ENCODE results near the gene MID2.
"Not testable (repeated sequence)": the region's sequence is repeated elsewhere in the genome, so short reads cannot be mapped to it uniquely, and the experiment has no call there.

Gene MID2

DNA sequence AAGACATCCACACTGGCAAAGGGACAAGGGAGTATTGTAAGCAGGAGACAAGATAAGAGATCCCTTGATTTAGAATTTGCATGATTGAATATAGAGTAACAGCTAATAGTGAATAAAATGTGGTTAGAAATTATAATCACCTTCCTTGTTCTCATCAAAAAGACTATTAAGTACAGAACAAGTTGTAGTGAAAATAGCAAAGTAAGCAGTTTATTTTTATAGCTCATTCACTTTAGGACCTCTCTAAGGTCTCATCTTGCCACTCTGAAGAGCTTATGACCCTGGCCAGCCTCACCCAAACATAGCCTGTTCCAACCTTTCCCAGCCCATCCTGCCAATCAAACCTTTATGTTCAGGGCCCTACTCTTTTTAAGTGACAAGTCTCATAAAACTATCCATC is 30.6 kb downstream of the MID2 start:
- no peaks in the 10 kb centered on the region for H3K4me1 ChIP-seq (ENCODE audit: insufficient read depth, low read length, poor library complexity, severe bottlenecking)
- H3K9me2 ChIP-seq (replicated peaks; ENCODE audit: low read depth, low read length), result no peaks in the 10 kb centered on the region
- no peak overlapping the region for H3K9ac ChIP-seq (ENCODE audit: low read depth, low read length, poor library complexity, severe bottlenecking)
- no peaks in the 10 kb centered on the region for H3K79me2 ChIP-seq (ENCODE audit: insufficient read depth, low read length)
- H3K4me3 ChIP-seq (ENCODE audit: low read length, poor library complexity, severe bottlenecking), result no peak overlapping the region
- H3K9me3 ChIP-seq (ENCODE audit: insufficient read depth, low read depth, low read length), result no peaks in the 10 kb centered on the region
- no peaks in the 10 kb centered on the region for H3K27me3 ChIP-seq (ENCODE audit: insufficient read depth, low read length, poor library complexity, severe bottlenecking)
- H3K4me2 ChIP-seq (ENCODE audit: low read depth, low read length, poor library complexity, severe bottlenecking), result no peak overlapping the region
- TF ChIP-seq, protein P1, sequence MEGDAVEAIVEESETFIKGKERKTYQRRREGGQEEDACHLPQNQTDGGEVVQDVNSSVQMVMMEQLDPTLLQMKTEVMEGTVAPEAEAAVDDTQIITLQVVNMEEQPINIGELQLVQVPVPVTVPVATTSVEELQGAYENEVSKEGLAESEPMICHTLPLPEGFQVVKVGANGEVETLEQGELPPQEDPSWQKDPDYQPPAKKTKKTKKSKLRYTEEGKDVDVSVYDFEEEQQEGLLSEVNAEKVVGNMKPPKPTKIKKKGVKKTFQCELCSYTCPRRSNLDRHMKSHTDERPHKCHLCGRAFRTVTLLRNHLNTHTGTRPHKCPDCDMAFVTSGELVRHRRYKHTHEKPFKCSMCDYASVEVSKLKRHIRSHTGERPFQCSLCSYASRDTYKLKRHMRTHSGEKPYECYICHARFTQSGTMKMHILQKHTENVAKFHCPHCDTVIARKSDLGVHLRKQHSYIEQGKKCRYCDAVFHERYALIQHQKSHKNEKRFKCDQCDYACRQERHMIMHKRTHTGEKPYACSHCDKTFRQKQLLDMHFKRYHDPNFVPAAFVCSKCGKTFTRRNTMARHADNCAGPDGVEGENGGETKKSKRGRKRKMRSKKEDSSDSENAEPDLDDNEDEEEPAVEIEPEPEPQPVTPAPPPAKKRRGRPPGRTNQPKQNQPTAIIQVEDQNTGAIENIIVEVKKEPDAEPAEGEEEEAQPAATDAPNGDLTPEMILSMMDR (conservative IDR thresholded peaks at IDR 0.05; ENCODE audit: low read length), result no peak
- TF ChIP-seq EZH2phosphoT487 (IDR thresholded peaks at IDR 0.05; ENCODE audit: borderline replicate concordance), result no peak
- no peaks in the 10 kb centered on the region for H3F3A ChIP-seq (ENCODE audit: low read depth)
- no peaks in the 10 kb centered on the region; the same call in 1 of the 2 replicates for H3K36me3 ChIP-seq (ENCODE audit: insufficient read depth, low read length)
- H4K20me1 ChIP-seq (ENCODE audit: insufficient read depth, low read length, poor library complexity, severe bottlenecking), result no peaks in the 10 kb centered on the region
- no peak overlapping the region for H2AFZ ChIP-seq (ENCODE audit: low read length)

DNA sequence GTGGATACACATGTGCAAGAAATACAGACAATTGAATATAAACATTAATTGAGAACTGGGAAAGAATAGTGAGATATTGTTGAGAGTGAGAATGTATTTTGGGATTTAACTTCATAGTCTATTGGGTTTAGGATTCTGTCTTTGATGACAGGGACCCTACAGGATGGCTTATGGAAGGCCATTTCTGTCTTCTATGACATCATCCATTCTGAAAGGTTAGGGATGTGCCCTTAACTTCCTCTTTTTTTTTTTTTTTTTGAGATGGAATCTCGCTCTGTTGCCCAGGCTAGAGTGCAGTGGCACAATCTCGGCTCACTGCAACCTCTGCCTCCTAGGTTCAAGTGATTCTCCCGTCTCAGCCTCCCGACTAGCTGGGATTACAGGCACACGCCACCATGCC is 31.4 kb downstream of the MID2 start:
- not testable (repeated sequence) for H4K20me1 ChIP-seq (ENCODE audit: insufficient read depth, low read length, poor library complexity, severe bottlenecking); H3K27me3 ChIP-seq (ENCODE audit: insufficient read depth, low read length, poor library complexity, severe bottlenecking); H3K4me2 ChIP-seq (ENCODE audit: low read depth, low read length, poor library complexity, severe bottlenecking); H3K79me2 ChIP-seq (ENCODE audit: insufficient read depth, low read length); H3K9ac ChIP-seq (ENCODE audit: low read depth, low read length, poor library complexity, severe bottlenecking); H3K36me3 ChIP-seq (ENCODE audit: insufficient read depth, low read length); H3K4me1 ChIP-seq (ENCODE audit: insufficient read depth, low read length, poor library complexity, severe bottlenecking); H3K4me3 ChIP-seq (ENCODE audit: low read length, poor library complexity, severe bottlenecking); H3K9me2 ChIP-seq (replicated peaks; ENCODE audit: low read depth, low read length); H3K9me3 ChIP-seq (ENCODE audit: insufficient read depth, low read depth, low read length); H3F3A ChIP-seq (ENCODE audit: low read depth); H2AFZ ChIP-seq (ENCODE audit: low read length)

DNA sequence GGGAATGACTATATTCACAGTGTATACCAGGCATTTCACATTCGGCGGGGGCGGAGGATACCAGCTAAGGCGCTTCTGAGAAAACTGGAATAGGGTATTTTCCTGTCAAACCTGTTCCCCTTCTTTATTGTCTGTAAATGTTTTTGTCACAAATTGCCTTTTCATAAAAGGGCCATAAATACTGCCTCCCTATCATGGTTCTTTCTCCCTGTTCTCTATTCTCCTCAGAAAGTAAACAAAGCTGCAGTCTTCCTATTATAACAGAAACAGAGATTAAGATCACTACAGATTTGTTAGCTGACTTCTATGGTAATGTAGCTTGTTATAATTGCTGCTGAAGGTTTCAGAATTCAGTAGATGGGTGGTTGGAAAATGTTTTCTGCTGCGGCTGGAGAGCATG is 32.2 kb downstream of the MID2 start:
- Histone ChIP-seq H2AFZ (ENCODE audit: low read length) (no peak overlapping the region), H3K27me3 (ENCODE audit: insufficient read depth, low read length, poor library complexity, severe bottlenecking) (no peaks in the 10 kb centered on the region), H3K79me2 (ENCODE audit: insufficient read depth, low read length) (no peaks in the 10 kb centered on the region), H3K36me3 (ENCODE audit: insufficient read depth, low read length) (no peaks in the 10 kb centered on the region; the same call in 1 of the 2 replicates), H3K9me3 (ENCODE audit: insufficient read depth, low read depth, low read length) (no peaks in the 10 kb centered on the region), H3K9ac (ENCODE audit: low read depth, low read length, poor library complexity, severe bottlenecking) (no peak overlapping the region), H3K4me1 (ENCODE audit: insufficient read depth, low read length, poor library complexity, severe bottlenecking) (no peaks in the 10 kb centered on the region), H3K9me2 (replicated peaks; ENCODE audit: low read depth, low read length) (no peaks in the 10 kb centered on the region), H3F3A (ENCODE audit: low read depth) (no peaks in the 10 kb centered on the region), H3K4me2 (ENCODE audit: low read depth, low read length, poor library complexity, severe bottlenecking) (no peak overlapping the region), H4K20me1 (ENCODE audit: insufficient read depth, low read length, poor library complexity, severe bottlenecking) (no peaks in the 10 kb centered on the region), H3K4me3 (ENCODE audit: low read length, poor library complexity, severe bottlenecking) (no peak overlapping the region)
- TF ChIP-seq EZH2phosphoT487 (IDR thresholded peaks at IDR 0.05; ENCODE audit: borderline replicate concordance), result no peak
- TF ChIP-seq, protein P1 (conservative IDR thresholded peaks at IDR 0.05; ENCODE audit: low read length), result no peak

DNA sequence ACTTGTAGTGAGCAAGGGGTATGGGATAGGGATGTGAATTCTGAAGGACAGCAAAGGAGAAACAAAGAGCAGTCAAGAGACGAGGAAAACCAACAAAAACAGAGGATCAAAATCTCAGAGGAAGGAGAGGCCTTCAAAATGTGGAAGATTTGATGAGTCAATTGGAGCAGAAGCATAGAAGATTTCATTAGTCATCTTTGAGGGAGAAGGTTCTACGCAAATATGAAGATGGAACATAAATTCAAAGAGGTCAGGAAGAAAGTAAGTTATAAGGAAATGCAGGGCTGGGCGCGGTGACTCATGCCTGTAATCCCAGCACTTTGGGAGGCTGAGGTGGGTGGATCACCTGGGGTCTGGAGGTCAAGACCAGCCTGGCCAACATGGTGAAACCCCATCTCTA is 35.4 kb downstream of the MID2 start:
- Histone ChIP-seq H3K36me3 (ENCODE audit: insufficient read depth, low read length) (no peaks in the 10 kb centered on the region; the same call in 1 of the 2 replicates), H4K20me1 (ENCODE audit: insufficient read depth, low read length, poor library complexity, severe bottlenecking) (no peaks in the 10 kb centered on the region), H2AFZ (ENCODE audit: low read length) (no peak overlapping the region), H3K79me2 (ENCODE audit: insufficient read depth, low read length) (no peaks in the 10 kb centered on the region), H3K4me2 (ENCODE audit: low read depth, low read length, poor library complexity, severe bottlenecking) (no peak overlapping the region), H3F3A (ENCODE audit: low read depth) (no peaks in the 10 kb centered on the region), H3K4me1 (ENCODE audit: insufficient read depth, low read length, poor library complexity, severe bottlenecking) (no peaks in the 10 kb centered on the region), H3K4me3 (ENCODE audit: low read length, poor library complexity, severe bottlenecking) (no peak overlapping the region), H3K9ac (ENCODE audit: low read depth, low read length, poor library complexity, severe bottlenecking) (no peak overlapping the region), H3K27me3 (ENCODE audit: insufficient read depth, low read length, poor library complexity, severe bottlenecking) (no peaks in the 10 kb centered on the region), H3K9me2 (replicated peaks; ENCODE audit: low read depth, low read length) (no peaks in the 10 kb centered on the region), H3K9me3 (ENCODE audit: insufficient read depth, low read depth, low read length) (no peaks in the 10 kb centered on the region)
- TF ChIP-seq EZH2phosphoT487 (IDR thresholded peaks at IDR 0.05; ENCODE audit: borderline replicate concordance), result no peak
- TF ChIP-seq, protein P1 (conservative IDR thresholded peaks at IDR 0.05; ENCODE audit: low read length), result no peak
